ENCODE measurements around the gene RIC8A. TPM values are rescaled to one million over a fixed set of nuclear protein-coding genes. Genes with fewer than 3 reads are reported as not detected.

Gene RIC8A
- polyA plus RNA-seq, 1 donor, result 64.2 TPM

DNA sequence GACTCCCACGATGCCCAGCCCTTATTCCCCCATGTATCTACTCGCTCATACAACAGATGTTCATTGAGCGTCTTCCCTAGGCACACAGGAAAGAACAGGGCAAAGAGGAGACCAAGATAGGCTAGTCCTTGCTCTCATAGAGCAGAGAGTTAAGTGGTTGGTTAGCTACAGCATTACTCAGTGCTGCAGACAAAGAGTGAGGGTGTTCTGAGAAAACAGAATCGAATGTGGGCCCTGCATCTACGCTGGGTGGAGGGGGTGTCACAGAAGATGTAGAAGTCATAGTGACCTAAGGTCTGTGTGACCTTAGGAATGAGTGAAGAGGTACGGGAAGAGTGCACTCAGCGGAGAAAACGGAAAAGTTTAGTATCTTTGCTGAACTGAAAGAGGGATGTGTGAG lies 41.6 kb downstream of the RIC8A start:
- H3K4me3 ChIP-seq (ENCODE audit: low read length), result no peak overlapping the region
- no peaks in the 10 kb centered on the region for H3K27me3 ChIP-seq (ENCODE audit: control insufficient read depth, insufficient read depth, low read length)
- H3K36me3 ChIP-seq (ENCODE audit: control insufficient read depth, insufficient read depth, low read length), result peaks cover 76% of the 10 kb centered on the region
- 100% methylated on average over 4 of the region's 8 CpGs for WGBS (ENCODE audit: insufficient coverage, low lambda C conversion rate)
- H3K9me3 ChIP-seq (ENCODE audit: control insufficient read depth, low read depth, low read length), result no peaks in the 10 kb centered on the region
- H3K27ac ChIP-seq (ENCODE audit: low read length), result no peak overlapping the region
- H3K4me1 ChIP-seq (ENCODE audit: control insufficient read depth, insufficient read depth, low read length), result no peaks in the 10 kb centered on the region
- DNase-seq, result no peak

DNA sequence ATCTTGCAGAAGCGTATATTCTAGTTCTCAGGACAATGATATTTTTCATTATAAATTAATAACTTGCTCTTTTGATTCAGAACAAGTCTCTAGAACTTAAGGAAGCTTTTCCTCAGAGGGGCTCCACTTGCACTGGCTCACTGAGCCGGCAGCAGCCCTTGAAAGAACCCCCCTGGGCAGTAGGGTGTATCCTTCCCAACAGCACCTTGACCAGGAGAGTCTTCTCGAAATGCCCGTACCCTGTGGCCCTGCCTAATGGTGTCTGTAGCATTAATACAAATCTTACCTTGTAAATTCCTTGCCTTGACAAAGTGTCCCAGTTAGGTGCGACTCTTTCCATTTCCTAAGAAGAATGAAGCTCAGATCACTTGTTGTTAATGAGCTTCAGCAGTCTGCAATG lies 42.8 kb downstream of the RIC8A start:
- H3K27me3 ChIP-seq (ENCODE audit: control insufficient read depth, insufficient read depth, low read length), result no peaks in the 10 kb centered on the region
- no peak overlapping the region for H3K4me3 ChIP-seq (ENCODE audit: low read length)
- H3K36me3 ChIP-seq (ENCODE audit: control insufficient read depth, insufficient read depth, low read length), result peaks cover 67% of the 10 kb centered on the region
- no peak overlapping the region for H3K27ac ChIP-seq (ENCODE audit: low read length)
- H3K9me3 ChIP-seq (ENCODE audit: control insufficient read depth, low read depth, low read length), result no peaks in the 10 kb centered on the region
- H3K4me1 ChIP-seq (ENCODE audit: control insufficient read depth, insufficient read depth, low read length), result no peaks in the 10 kb centered on the region
- DNase-seq, result no peak
- no CpG with 5 or more reads among the region's 5 CpGs for WGBS (ENCODE audit: insufficient coverage, low lambda C conversion rate)

DNA sequence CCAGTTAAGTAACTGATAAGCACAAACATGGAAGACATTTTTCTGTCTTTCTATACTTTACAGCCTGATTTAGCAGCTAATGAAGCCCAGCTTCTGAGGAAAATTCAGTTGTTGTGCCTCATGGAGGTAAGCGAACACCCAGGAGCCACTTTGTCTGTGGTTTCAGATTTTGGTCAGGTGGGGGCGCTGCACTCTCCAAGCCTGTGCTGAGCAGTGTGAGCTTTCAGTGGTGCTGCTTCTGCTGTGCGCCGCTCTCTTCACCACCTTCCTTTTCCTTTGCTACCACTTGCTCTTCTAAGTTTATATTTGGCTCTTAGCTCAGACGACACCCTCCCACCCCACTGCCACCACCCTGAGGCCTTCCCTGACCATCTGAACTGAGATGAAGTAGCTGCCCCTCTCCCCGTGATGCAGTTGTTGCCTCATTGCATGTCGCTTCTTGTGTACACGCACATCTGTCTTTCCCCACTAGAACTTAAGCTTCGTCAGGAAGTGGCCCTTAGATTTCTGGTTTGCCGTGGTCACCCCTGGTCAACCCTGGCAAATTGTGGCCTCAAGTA lies 43.3 kb downstream of the RIC8A start:
- no CpG with 5 or more reads among the region's 10 CpGs for WGBS (ENCODE audit: insufficient coverage, low lambda C conversion rate)
- H3K4me3 ChIP-seq (ENCODE audit: low read length), result no peak overlapping the region
- H3K27ac ChIP-seq (ENCODE audit: low read length), result no peak overlapping the region

DNA sequence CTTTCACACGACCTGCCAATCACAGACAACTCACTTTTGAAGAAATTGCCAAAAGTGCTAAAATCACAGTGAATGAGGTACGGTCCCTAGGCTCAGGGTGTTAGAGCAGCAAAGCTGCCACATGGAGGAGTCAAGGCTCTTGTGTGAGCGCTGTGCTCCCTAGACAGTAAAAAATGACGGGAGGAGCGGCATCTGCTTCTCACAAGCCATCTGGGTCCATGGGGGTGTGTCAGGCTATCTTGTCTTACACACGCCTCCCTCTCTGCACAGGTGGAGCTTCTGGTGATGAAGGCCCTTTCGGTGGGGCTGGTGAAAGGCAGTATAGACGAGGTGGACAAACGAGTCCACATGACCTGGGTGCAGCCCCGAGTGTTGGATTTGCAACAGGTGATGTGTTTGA lies 44.0 kb downstream of the RIC8A start:
- H3K27me3 ChIP-seq (ENCODE audit: control insufficient read depth, insufficient read depth, low read length), result no peaks in the 10 kb centered on the region
- DNase-seq, result no peak
- no peaks in the 10 kb centered on the region for H3K9me3 ChIP-seq (ENCODE audit: control insufficient read depth, low read depth, low read length)
- no CpG with 5 or more reads among the region's 10 CpGs for WGBS (ENCODE audit: insufficient coverage, low lambda C conversion rate)
- H3K4me1 ChIP-seq (ENCODE audit: control insufficient read depth, insufficient read depth, low read length), result no peaks in the 10 kb centered on the region
- no peak overlapping the region for H3K27ac ChIP-seq (ENCODE audit: low read length)
- H3K36me3 ChIP-seq (ENCODE audit: control insufficient read depth, insufficient read depth, low read length), result peaks cover 56% of the 10 kb centered on the region
- no peak overlapping the region for H3K4me3 ChIP-seq (ENCODE audit: low read length)

More for the DNA sequence above, 43.3 kb downstream of the RIC8A start:
- Histone ChIP-seq H3K27me3 (ENCODE audit: control insufficient read depth, insufficient read depth, low read length) (no peaks in the 10 kb centered on the region), H3K4me1 (ENCODE audit: control insufficient read depth, insufficient read depth, low read length) (no peaks in the 10 kb centered on the region), H3K36me3 (ENCODE audit: control insufficient read depth, insufficient read depth, low read length) (peaks cover 62% of the 10 kb centered on the region), H3K9me3 (ENCODE audit: control insufficient read depth, low read depth, low read length) (no peaks in the 10 kb centered on the region)
- DNase-seq, result peak; percentile 32 to 54

DNA sequence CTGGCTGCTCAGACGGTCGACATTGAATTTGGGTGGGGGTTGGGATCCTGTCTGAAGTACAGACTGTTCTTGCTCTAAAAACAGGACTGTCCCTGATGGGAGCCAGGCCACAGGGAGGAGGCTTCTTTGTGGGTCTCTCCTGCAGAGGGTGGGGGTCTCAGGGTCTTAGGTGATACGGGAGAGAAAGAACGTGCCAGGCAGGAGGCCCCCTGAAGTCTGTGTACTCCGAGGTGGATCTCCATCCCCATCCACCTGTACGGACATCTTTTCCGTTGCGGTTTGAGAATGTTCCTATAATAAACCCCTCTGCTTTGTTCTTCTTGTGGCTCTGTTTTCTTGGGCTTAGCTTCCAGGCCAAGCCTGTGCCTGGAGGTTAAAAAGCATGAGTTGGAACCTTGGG lies 45.2 kb downstream of the RIC8A start:
- no peaks in the 10 kb centered on the region for H3K27me3 ChIP-seq (ENCODE audit: control insufficient read depth, insufficient read depth, low read length)
- 100% methylated on average over 1 of the region's 8 CpGs for WGBS (ENCODE audit: insufficient coverage, low lambda C conversion rate)
- H3K4me3 ChIP-seq (ENCODE audit: low read length), result no peak overlapping the region
- no peaks in the 10 kb centered on the region for H3K9me3 ChIP-seq (ENCODE audit: control insufficient read depth, low read depth, low read length)
- H3K36me3 ChIP-seq (ENCODE audit: control insufficient read depth, insufficient read depth, low read length), result peaks cover 47% of the 10 kb centered on the region
- H3K4me1 ChIP-seq (ENCODE audit: control insufficient read depth, insufficient read depth, low read length), result no peaks in the 10 kb centered on the region
- no peak overlapping the region for H3K27ac ChIP-seq (ENCODE audit: low read length)
- no peak for DNase-seq

DNA sequence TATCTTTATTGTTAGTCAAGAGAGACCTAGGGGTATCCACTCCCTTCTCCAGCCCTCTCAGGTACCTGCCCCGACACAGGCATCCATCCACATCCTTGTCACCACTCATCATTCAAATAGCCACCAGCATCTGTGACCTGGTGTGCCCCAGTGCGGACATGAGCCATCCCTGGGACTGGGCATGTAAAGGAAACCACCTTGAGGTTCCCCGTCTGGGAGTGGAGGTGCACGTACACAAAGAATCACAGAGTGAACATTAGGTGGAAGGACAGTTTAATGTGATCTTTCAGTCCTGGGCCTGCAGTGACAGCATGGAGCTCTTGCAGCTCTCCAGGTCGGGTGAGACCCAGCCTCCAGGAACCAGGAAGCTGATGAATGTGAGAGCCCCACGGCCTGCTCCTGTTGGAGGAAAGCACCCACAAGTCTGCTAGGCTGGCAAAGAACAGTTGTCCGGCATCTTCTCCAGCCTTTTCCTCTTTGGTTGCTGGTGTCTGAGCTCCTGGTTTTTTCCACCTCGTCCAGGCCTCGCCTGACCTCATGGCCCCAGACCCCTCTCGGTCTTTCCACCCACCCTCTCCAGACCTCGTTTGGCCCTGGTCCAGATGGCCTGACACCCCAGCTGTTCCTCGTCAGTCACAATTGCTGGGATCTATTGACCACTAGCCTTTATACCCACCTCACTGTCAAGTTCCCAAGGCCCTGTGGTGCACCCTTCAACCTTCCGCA lies 45.8 kb downstream of the RIC8A start:
- H3K9me3 ChIP-seq (ENCODE audit: control insufficient read depth, low read depth, low read length), result no peaks in the 10 kb centered on the region
- H3K36me3 ChIP-seq (ENCODE audit: control insufficient read depth, insufficient read depth, low read length), result peaks cover 40% of the 10 kb centered on the region
- no peak for DNase-seq
- H3K27me3 ChIP-seq (ENCODE audit: control insufficient read depth, insufficient read depth, low read length), result no peaks in the 10 kb centered on the region
- no peak overlapping the region for H3K4me3 ChIP-seq (ENCODE audit: low read length)
- WGBS (ENCODE audit: insufficient coverage, low lambda C conversion rate), result no CpG with 5 or more reads among the region's 13 CpGs
- H3K4me1 ChIP-seq (ENCODE audit: control insufficient read depth, insufficient read depth, low read length), result no peaks in the 10 kb centered on the region
- H3K27ac ChIP-seq (ENCODE audit: low read length), result no peak overlapping the region

DNA sequence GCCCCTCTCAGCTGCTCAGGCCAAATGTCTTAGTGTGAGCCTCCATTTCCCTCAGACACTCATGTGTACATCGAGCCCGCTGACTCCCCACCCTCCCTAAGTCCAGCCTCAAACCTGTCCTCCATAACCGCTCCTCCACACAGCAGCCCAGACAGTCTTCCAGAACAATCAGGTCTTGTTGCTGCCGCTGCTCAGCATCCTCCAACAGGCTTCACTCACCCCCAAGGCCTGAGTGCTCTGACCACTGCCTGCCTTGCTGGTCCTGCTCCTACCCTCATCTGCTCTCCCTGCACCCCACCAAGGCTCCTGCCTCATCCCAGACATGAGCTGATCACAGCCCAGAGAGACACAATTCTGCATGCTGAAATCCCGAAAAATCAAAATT lies 46.4 kb downstream of the RIC8A start:
- Histone ChIP-seq H3K27ac (ENCODE audit: low read length) (no peak overlapping the region), H3K27me3 (ENCODE audit: control insufficient read depth, insufficient read depth, low read length) (no peaks in the 10 kb centered on the region), H3K9me3 (ENCODE audit: control insufficient read depth, low read depth, low read length) (no peaks in the 10 kb centered on the region), H3K4me1 (ENCODE audit: control insufficient read depth, insufficient read depth, low read length) (no peaks in the 10 kb centered on the region), H3K36me3 (ENCODE audit: control insufficient read depth, insufficient read depth, low read length) (peaks cover 35% of the 10 kb centered on the region), H3K4me3 (ENCODE audit: low read length) (no peak overlapping the region)
- whole genome bisulfite sequencing (ENCODE audit: insufficient coverage, low lambda C conversion rate), result no CpG with 5 or more reads among the region's 5 CpGs
- no peak for DNase-seq

DNA sequence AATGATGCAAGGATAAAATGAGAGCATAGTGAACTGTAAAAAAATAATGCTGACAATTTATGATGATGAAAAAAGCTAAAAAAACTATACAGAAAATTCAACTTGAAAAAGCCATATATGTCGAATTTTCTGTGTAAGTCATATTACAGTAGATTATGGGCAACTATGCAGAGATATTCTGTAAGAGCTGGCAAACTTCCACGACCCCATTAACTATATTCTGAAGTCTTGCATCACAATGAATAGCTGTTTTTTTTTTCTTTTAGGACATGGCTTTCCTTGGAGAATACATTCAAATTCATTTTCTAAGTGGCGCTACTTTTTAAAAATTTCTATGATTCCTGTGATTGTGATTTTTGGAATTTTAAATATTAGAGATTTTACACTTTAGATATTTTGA lies 47.7 kb downstream of the RIC8A start:
- WGBS (ENCODE audit: insufficient coverage, low lambda C conversion rate), result 80% methylated on average over 1 of the region's 3 CpGs
- Histone ChIP-seq H3K27me3 (ENCODE audit: control insufficient read depth, insufficient read depth, low read length) (no peaks in the 10 kb centered on the region), H3K27ac (ENCODE audit: low read length) (no peak overlapping the region), H3K36me3 (ENCODE audit: control insufficient read depth, insufficient read depth, low read length) (peaks cover 31% of the 10 kb centered on the region), H3K9me3 (ENCODE audit: control insufficient read depth, low read depth, low read length) (no peaks in the 10 kb centered on the region), H3K4me3 (ENCODE audit: low read length) (no peak overlapping the region), H3K4me1 (ENCODE audit: control insufficient read depth, insufficient read depth, low read length) (no peaks in the 10 kb centered on the region)
- DNase-seq, result no peak

DNA sequence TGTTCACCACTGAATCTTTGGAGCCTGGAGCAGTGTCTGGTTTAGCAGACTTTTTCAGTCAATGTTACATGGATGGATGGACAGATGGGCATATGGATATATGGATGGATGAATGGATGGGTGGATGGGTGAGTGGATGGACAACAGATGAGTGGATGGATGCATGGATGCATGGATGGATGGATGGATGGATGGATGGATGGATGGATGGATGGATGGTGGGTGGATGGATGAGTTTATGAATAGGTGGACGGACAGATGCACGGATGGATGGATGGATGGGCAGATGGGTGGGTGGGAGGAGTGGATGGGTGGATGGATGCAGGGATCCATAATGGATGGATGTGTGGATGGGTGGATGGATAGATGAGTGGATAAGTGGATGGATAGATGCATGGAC lies 48.3 kb downstream of the RIC8A start:
- H3K27me3 ChIP-seq (ENCODE audit: control insufficient read depth, insufficient read depth, low read length), result no peaks in the 10 kb centered on the region
- no peak overlapping the region for H3K27ac ChIP-seq (ENCODE audit: low read length)
- no peak overlapping the region for H3K4me3 ChIP-seq (ENCODE audit: low read length)
- 100% methylated on average over 2 of the region's 2 CpGs for WGBS (ENCODE audit: insufficient coverage, low lambda C conversion rate)
- DNase-seq, result no peak
- H3K9me3 ChIP-seq (ENCODE audit: control insufficient read depth, low read depth, low read length), result no peaks in the 10 kb centered on the region
- H3K36me3 ChIP-seq (ENCODE audit: control insufficient read depth, insufficient read depth, low read length), result peaks cover 30% of the 10 kb centered on the region
- H3K4me1 ChIP-seq (ENCODE audit: control insufficient read depth, insufficient read depth, low read length), result no peaks in the 10 kb centered on the region

DNA sequence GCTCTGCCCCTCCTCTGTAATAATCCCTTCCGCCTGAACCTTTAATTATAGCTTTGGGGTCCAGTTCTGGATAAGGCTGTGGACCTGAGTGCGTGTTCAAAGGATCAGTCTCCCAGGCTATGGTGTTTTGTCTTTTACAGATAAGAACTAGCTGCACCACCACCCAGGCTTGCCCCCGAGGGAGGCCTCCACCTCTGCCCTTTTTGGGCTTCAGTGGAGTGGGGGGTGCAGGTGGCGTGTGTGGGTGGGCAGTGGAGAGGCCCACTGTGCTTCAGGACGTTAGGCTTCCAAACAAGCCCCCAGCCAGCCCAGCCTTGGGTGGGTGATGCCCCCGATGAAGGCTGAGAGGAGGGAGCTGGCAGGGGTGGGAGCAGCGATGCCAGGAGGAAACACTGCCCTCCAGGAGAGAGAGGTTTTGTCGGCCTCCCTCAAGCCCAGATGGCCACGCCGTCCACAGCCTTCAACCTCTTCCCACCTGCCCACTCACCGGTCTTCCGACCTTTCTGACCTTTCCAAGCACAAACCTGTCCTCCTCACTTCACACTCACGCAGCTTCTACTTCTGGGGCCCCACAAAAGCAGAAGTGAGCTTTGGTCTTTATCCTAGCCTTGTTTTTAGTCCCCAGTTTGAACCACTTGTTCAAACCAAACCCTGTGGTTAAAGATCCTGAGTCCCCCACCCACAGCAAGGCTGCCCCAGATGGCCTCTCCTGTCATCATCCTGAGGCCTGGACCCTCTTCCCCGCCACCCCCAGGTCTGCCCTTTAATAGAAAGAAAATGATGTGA lies 49.6 kb downstream of the RIC8A start:
- peaks cover 19% of the 10 kb centered on the region for H3K36me3 ChIP-seq (ENCODE audit: control insufficient read depth, insufficient read depth, low read length)
- H3K9me3 ChIP-seq (ENCODE audit: control insufficient read depth, low read depth, low read length), result no peaks in the 10 kb centered on the region
- no peak overlapping the region for H3K27ac ChIP-seq (ENCODE audit: low read length)
- no peaks in the 10 kb centered on the region for H3K27me3 ChIP-seq (ENCODE audit: control insufficient read depth, insufficient read depth, low read length)
- no peak for DNase-seq
- no peak overlapping the region for H3K4me3 ChIP-seq (ENCODE audit: low read length)
- whole genome bisulfite sequencing (ENCODE audit: insufficient coverage, low lambda C conversion rate), result 74% methylated on average over 3 of the region's 14 CpGs
- no peaks in the 10 kb centered on the region for H3K4me1 ChIP-seq (ENCODE audit: control insufficient read depth, insufficient read depth, low read length)

Data from large intestine (tissue), 3 donors.